CD4-positive, alpha-beta T cell (primary cell): ENCODE data around the gene TAMM41. TPM values are rescaled to one million over a fixed set of nuclear protein-coding genes. Genes with fewer than 3 reads are reported as not detected.

Experiments
- ATAC-seq: fragments of 200-7000 bp; cut with Tn5 transposase; one replicate; pipeline ENCODE4 v1.10.0; 2022; ENCODE audit warnings: mild to moderate bottlenecking; ENCODE audit not compliant: poor library complexity
- CTCF ChIA-PET: fragments of 350-600 bp; sonication (Branson Sonifier 250); formaldehyde crosslinking; loops from one replicate; lab custom pipeline; 2021; ENCODE audit warnings: antibody characterized with exemption, inconsistent platforms; lab: Charles Lee
- POLR2A ChIA-PET: fragments of 350-600 bp; sonication (Branson Sonifier 250); formaldehyde crosslinking; loops from one replicate; lab custom pipeline; 2021; ENCODE audit warnings: antibody characterized with exemption, inconsistent platforms; lab: Charles Lee
- DNase-seq, 14 experiments: peaks; one replicate each; pipeline ENCODE4 v3.0.0-alpha.2; 2013 to 2020; ENCODE audit warnings: mixed read lengths in 2 of 14
- H3K27ac ChIP-seq, 2 donors: one replicate each; pipeline versions ENCODE4 v1.5.1 to v1.7.0; 2013; ENCODE audit warnings: low read length in 2 of 2, low read depth in 1 of 2, mild to moderate bottlenecking in 1 of 2
- H3K27me3 ChIP-seq, 2 experiments: 1 replicate in 1 of 2; 2 replicates in 1 of 2; pipeline versions ENCODE4 v1.6.1 to v1.7.0; 2013; ENCODE audit warnings: low read length in 2 of 2, control low read depth in 1 of 2, mild to moderate bottlenecking in 1 of 2, moderate library complexity in 1 of 2; ENCODE audit not compliant: insufficient read depth in 2 of 2, control insufficient read depth in 1 of 2
- H3K36me3 ChIP-seq: one replicate; pipeline ENCODE4 v1.6.1; 2013; ENCODE audit warnings: low read length, control low read depth; ENCODE audit not compliant: insufficient read depth
- H3K4me1 ChIP-seq: one replicate; pipeline ENCODE4 v1.6.1; 2013; ENCODE audit warnings: low read length, control low read depth; ENCODE audit not compliant: insufficient read depth
- H3K4me3 ChIP-seq: one replicate; pipeline ENCODE4 v1.5.1; 2013; ENCODE audit warnings: mild to moderate bottlenecking, low read length, moderate library complexity
- H3K9me3 ChIP-seq, 2 experiments: 1 replicate in 1 of 2; 2 replicates in 1 of 2; pipeline versions ENCODE4 v1.6.1 to v1.7.0; 2013; ENCODE audit warnings: low read length in 2 of 2, mild to moderate bottlenecking in 2 of 2, control low read depth in 1 of 2, moderate library complexity in 1 of 2; ENCODE audit not compliant: control insufficient read depth in 1 of 2, insufficient read depth in 1 of 2
- H3K27ac Mint-ChIP-seq: one replicate; pipeline ENCODE4 v1.8.0; 2020; ENCODE audit warnings: mixed read lengths
- H3K27me3 Mint-ChIP-seq: one replicate; pipeline ENCODE4 v1.8.0; 2021; ENCODE audit warnings: mixed read lengths
- H3K36me3 Mint-ChIP-seq: one replicate; pipeline ENCODE4 v1.8.0; 2021; ENCODE audit warnings: low read depth, mixed read lengths
- H3K4me1 Mint-ChIP-seq: one replicate; pipeline ENCODE4 v1.8.0; 2021; ENCODE audit warnings: low read depth, mixed read lengths
- H3K4me3 Mint-ChIP-seq: one replicate; pipeline ENCODE4 v1.8.0; 2020; ENCODE audit warnings: mild to moderate bottlenecking, mixed read lengths
- H3K9me3 Mint-ChIP-seq: one replicate; pipeline ENCODE4 v1.8.0; 2020; ENCODE audit warnings: mixed read lengths
- intact Hi-C, 2 experiments: fragments of 100-400 bp; cut with DNase I in 1 of 2; cut with micrococcal nuclease in 1 of 2; formaldehyde crosslinking; loops; one replicate each; pipeline versions ENCODE4 v1.15.1 to v1.9.0; 2023 to 2025; cut with DNase I, micrococcal nuclease
- total RNA-seq, 174 experiments: library from RNA in 2 of 174; stranded (reverse) in 2 of 174; gene quantifications; one replicate each; pipeline ENCODE4 v1.2.3 and lab custom pipeline; 2021 to 2026
- TF ChIP-seq, protein P1 (sequence below): fragments of 200-600 bp; IDR thresholded peaks from one replicate; pipeline ENCODE4 v1.8.0; 2022; ENCODE audit warnings: antibody characterized with exemption, mild to moderate bottlenecking

Gene TAMM41
- total RNA-seq, 2 experiments from 2014 or later = 19.7 to 22.0 TPM

DNA sequence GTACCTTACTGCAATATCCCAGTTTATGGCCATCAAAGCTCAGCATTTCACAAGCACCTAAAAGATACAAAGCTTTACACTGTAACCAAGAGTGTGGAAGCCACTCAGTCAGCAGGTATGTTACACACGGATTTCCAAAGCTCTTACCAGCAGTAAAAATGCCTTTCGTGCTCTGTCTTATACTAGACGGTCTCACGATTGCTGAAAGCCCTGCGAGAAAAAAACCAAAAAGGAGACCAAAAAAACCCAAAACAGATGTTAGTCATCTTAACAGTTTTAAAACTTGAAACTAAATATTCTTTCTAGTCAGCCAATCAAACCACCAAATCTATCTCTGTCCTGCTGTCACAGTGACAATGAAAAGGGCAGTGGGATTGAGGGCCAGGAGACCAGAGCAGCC is 39.0 kb downstream of the TAMM41 start:
- no peaks in the 10 kb centered on the region for H3K9me3 Mint-ChIP-seq
- ChIA-PET CTCF (no interaction called here), POLR2A (no interaction called here)
- Histone ChIP-seq H3K27me3 (no peaks in the 10 kb centered on the region), H3K4me1 (no peaks in the 10 kb centered on the region), H3K4me3 (no peak overlapping the region), H3K36me3 (peaks cover 60% of the 10 kb centered on the region), H3K27ac (no peak overlapping the region), H3K9me3 (no peaks in the 10 kb centered on the region)
- H3K27ac Mint-ChIP-seq = no peak overlapping the region
- DNase-seq = no peak
- no peak for ATAC-seq
- no peaks in the 10 kb centered on the region for H3K27me3 Mint-ChIP-seq
- TF ChIP-seq, protein P1, sequence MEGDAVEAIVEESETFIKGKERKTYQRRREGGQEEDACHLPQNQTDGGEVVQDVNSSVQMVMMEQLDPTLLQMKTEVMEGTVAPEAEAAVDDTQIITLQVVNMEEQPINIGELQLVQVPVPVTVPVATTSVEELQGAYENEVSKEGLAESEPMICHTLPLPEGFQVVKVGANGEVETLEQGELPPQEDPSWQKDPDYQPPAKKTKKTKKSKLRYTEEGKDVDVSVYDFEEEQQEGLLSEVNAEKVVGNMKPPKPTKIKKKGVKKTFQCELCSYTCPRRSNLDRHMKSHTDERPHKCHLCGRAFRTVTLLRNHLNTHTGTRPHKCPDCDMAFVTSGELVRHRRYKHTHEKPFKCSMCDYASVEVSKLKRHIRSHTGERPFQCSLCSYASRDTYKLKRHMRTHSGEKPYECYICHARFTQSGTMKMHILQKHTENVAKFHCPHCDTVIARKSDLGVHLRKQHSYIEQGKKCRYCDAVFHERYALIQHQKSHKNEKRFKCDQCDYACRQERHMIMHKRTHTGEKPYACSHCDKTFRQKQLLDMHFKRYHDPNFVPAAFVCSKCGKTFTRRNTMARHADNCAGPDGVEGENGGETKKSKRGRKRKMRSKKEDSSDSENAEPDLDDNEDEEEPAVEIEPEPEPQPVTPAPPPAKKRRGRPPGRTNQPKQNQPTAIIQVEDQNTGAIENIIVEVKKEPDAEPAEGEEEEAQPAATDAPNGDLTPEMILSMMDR = no peak
- no peak overlapping the region for H3K4me3 Mint-ChIP-seq
- H3K36me3 Mint-ChIP-seq = peaks cover 78% of the 10 kb centered on the region
- peaks cover 10% of the 10 kb centered on the region for H3K4me1 Mint-ChIP-seq
- intact Hi-C loops = loop anchor here in 1 of 2 experiments (10.0 kb wide), 1 partner anchor 83 kb away; no protein-coding TSS in a partner anchor

DNA sequence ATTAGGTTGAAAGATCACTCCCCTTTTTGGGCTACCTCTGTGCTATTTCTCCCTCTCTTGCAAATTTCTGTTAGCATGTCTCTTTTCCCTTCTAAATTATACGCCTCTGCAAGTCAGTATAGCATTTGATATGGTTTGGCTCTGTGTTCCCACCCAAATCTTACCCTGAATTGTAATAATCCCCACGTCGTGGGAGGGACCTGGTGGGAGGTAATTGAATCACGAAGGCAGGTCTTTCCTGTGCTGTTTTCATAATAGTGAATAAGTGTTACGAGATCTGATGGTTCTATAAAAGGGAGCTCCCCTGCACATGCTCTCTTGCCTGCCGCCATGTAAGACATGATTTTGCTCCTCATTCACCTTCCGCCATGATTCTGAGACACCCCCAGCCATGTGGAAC is 41.0 kb downstream of the TAMM41 start:
- ATAC-seq = no peak
- Histone ChIP-seq H3K27me3 (no peaks in the 10 kb centered on the region), H3K36me3 (peaks cover 59% of the 10 kb centered on the region), H3K9me3 (no peaks in the 10 kb centered on the region), H3K4me1 (no peaks in the 10 kb centered on the region), H3K4me3 (no peak overlapping the region), H3K27ac (no peak overlapping the region)
- ChIA-PET CTCF (no interaction called here), POLR2A (no interaction called here)
- DNase-seq = no peak
- no peak overlapping the region for H3K27ac Mint-ChIP-seq
- peaks cover 90% of the 10 kb centered on the region for H3K36me3 Mint-ChIP-seq
- H3K9me3 Mint-ChIP-seq = no peaks in the 10 kb centered on the region
- peaks cover 10% of the 10 kb centered on the region for H3K4me1 Mint-ChIP-seq
- H3K4me3 Mint-ChIP-seq = no peak overlapping the region
- H3K27me3 Mint-ChIP-seq = no peaks in the 10 kb centered on the region
- TF ChIP-seq, protein P1 = no peak
- intact Hi-C loops = loop anchor here in 1 of 2 experiments (10.0 kb wide), 1 partner anchor 81 kb away; no protein-coding TSS in a partner anchor

DNA sequence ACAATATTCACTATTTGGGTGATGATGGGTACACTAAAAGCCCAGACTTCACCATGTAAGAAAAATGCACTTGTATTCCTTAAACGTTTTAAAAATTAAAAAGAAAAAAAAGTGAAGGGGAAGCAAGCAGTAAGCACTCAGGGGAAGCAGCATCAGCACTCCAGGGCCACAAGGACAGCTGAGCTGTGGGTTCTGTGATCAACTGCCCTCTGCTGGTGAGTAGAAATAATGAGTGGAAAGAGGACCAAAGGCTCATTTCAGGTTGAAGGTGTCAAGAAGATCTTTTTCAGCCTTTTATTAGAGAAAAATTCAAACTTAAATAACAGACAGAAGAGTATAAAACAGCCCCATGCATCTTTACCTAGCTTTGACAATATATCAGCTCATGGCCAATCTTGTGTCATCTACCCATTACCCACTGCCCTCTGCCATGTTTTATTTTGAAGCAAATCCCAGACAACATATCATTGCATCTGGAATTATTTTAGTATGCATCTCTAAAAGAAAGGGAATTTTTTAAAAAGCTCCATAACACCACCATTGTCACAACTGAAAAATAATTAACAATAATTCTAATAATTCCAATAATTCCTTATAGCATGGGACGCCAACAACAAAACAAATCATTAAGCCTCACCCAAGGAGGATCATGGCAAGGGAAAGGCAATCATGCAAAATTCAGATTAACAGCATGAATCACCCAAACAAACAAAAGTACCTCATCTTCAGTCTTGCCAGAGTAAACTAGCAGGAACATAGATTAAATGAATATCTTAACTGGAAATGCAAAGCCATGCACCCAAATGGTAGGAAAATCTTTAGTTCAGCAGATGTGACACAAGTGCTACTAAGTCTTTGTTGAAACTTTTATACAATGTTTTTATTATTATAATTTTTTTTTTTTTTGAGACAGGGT is 42.5 kb downstream of the TAMM41 start:
- Histone ChIP-seq H3K9me3 (no peaks in the 10 kb centered on the region), H3K4me1 (no peaks in the 10 kb centered on the region), H3K27me3 (no peaks in the 10 kb centered on the region), H3K36me3 (peaks cover 66% of the 10 kb centered on the region), H3K27ac (no peak overlapping the region), H3K4me3 (no peak overlapping the region)
- Mint-ChIP-seq H3K36me3 (peaks cover 93% of the 10 kb centered on the region), H3K9me3 (peaks cover 2% of the 10 kb centered on the region), H3K27ac (no peak overlapping the region), H3K4me3 (no peak overlapping the region), H3K27me3 (no peaks in the 10 kb centered on the region), H3K4me1 (peaks cover 10% of the 10 kb centered on the region)
- DNase-seq (peak in 11 of 14 experiments; percentile 4 to 75 (median 17)), ATAC-seq (peak; percentile 91)
- ChIA-PET CTCF (interaction anchor here (0.5 to 2.0 kb wide), 16 partner anchors 9 to 933 kb away, joined by 3 to 14 read pairs (median 4); partner anchors contain the start of gene TAMM41), POLR2A (interaction anchor here (1.6 kb wide), 1 partner anchor 161 kb away, joined by 4 read pairs; no protein-coding TSS in a partner anchor)
- intact Hi-C loops = loop anchor here (1.0 to 10.0 kb wide), 6 partner anchors 34 to 425 kb away; no protein-coding TSS in a partner anchor
- TF ChIP-seq, protein P1 = peak; percentile 74
